HG03460 (cell line): ENCODE results near the gene RAB8B.
"Not testable (repeated sequence)": the region's sequence is repeated elsewhere in the genome, so short reads cannot be mapped to it uniquely, and the experiment has no call there.

Source experiments
- ATAC-seq: cut with Tn5 transposase; IDR thresholded peaks from one replicate; pipeline ENCODE4 v1.9.1; 2021; ENCODE audit not compliant: unreplicated experiment

RAB8B gene

GRCh38 chr15:63203451-63204090, 14.2 kb downstream of the RAB8B start:
- no peak for ATAC-seq

- no peak for ATAC-seq
Observed at GRCh38 chr15:63206079-63206478, 16.7 kb downstream of the RAB8B start.

- ATAC-seq, result not testable (repeated sequence)
Observed at GRCh38 chr15:63208824-63209223, 19.4 kb downstream of the RAB8B start.

GRCh38 chr15:63210151-63211091, 21.0 kb downstream of the RAB8B start:
- ATAC-seq, result no peak

GRCh38 chr15:63211092-63211490, 21.7 kb downstream of the RAB8B start:
- ATAC-seq, result no peak

- ATAC-seq, result no peak
Observed at GRCh38 chr15:63211549-63211948, 22.1 kb downstream of the RAB8B start.

GRCh38 chr15:63212050-63213004, 22.9 kb downstream of the RAB8B start:
- ATAC-seq, result no peak

GRCh38 chr15:63218100-63218808, 28.8 kb downstream of the RAB8B start:
- no peak for ATAC-seq

GRCh38 chr15:63219196-63219710, 29.8 kb downstream of the RAB8B start:
- no peak for ATAC-seq

- no peak for ATAC-seq
Observed at GRCh38 chr15:63221346-63221745, 31.9 kb downstream of the RAB8B start.

GRCh38 chr15:63223463-63223862, 34.1 kb downstream of the RAB8B start:
- no peak for ATAC-seq

GRCh38 chr15:63225381-63225780, 36.0 kb downstream of the RAB8B start:
- no peak for ATAC-seq

- ATAC-seq, result no peak
Observed at GRCh38 chr15:63226155-63226883, 36.9 kb downstream of the RAB8B start.

- no peak for ATAC-seq
Observed at GRCh38 chr15:63226966-63227401, 37.6 kb downstream of the RAB8B start.

- no peak for ATAC-seq
Observed at GRCh38 chr15:63227689-63228088, 38.3 kb downstream of the RAB8B start.

GRCh38 chr15:63231206-63231605, 41.8 kb downstream of the RAB8B start:
- ATAC-seq, result no peak

GRCh38 chr15:63231706-63232105, 42.3 kb downstream of the RAB8B start:
- ATAC-seq, result no peak

GRCh38 chr15:63232405-63232804, 43.0 kb downstream of the RAB8B start:
- ATAC-seq, result no peak

- ATAC-seq, result no peak
Observed at GRCh38 chr15:63232943-63233342, 43.5 kb downstream of the RAB8B start.
